Hepatocyte (in vitro differentiated cells): ENCODE measurements around the gene UTS2R. TPM values are rescaled to one million over a fixed set of nuclear protein-coding genes. Genes with fewer than 3 reads are reported as not detected.

Experiments
- DNase-seq: peaks from one replicate; pipeline ENCODE4 v3.0.0-alpha.2; 2016; ENCODE audit warnings: low spot score
- H2AFZ ChIP-seq: fragments of 200-600 bp; sonication (generic); 2 replicates; pipeline ENCODE4 v1.6.0; 2016; ENCODE audit warnings: antibody characterized with exemption, mild to moderate bottlenecking
- H3K27ac ChIP-seq: fragments of 200-600 bp; sonication (generic); 2 replicates; pipeline ENCODE4 v1.5.1; 2016; ENCODE audit warnings: mild to moderate bottlenecking
- H3K27me3 ChIP-seq: fragments of 200-600 bp; sonication (generic); 2 replicates; pipeline ENCODE4 v1.6.1; 2016
- H3K36me3 ChIP-seq: fragments of 200-600 bp; sonication (generic); replicated peaks from 2 replicates; pipeline ENCODE4 v1.5.1; 2016; ENCODE audit warnings: low read depth; ENCODE audit not compliant: insufficient read depth
- H3K4me1 ChIP-seq: fragments of 200-600 bp; sonication (generic); 2 replicates; pipeline ENCODE4 v1.5.1; 2016; ENCODE audit warnings: mild to moderate bottlenecking, moderate library complexity; ENCODE audit not compliant: insufficient read depth
- H3K4me2 ChIP-seq: fragments of 200-600 bp; sonication (generic); 2 replicates; pipeline ENCODE4 v1.6.0; 2016
- H3K4me3 ChIP-seq: fragments of 200-600 bp; sonication (generic); 2 replicates; pipeline ENCODE4 v1.5.1; 2016; ENCODE audit warnings: mild to moderate bottlenecking
- H3K79me2 ChIP-seq: fragments of 200-600 bp; sonication (generic); 2 replicates; pipeline ENCODE4 v1.6.0; 2017; ENCODE audit warnings: mild to moderate bottlenecking
- H3K9me2 ChIP-seq: fragments of 200-600 bp; sonication (generic); replicated peaks from 2 replicates; pipeline ENCODE4 v1.6.0; 2017; ENCODE audit warnings: mild to moderate bottlenecking; ENCODE audit not compliant: insufficient read depth
- H3K9me3 ChIP-seq: fragments of 200-600 bp; sonication (generic); 2 replicates; pipeline ENCODE4 v1.5.1; 2016; ENCODE audit warnings: low read depth, mild to moderate bottlenecking
- H4K20me1 ChIP-seq: fragments of 200-600 bp; sonication (generic); 2 replicates; pipeline ENCODE4 v1.6.0; 2016; ENCODE audit warnings: mild to moderate bottlenecking; ENCODE audit not compliant: insufficient read depth, poor library complexity, severe bottlenecking
- CTCF ChIP-seq: fragments of 200-600 bp; sonication (generic); IDR thresholded peaks from 2 replicates; pipeline ENCODE4 v1.5.1; 2016; ENCODE audit warnings: antibody characterized with exemption, mild to moderate bottlenecking; ENCODE audit not compliant: poor library complexity
- EZH2 ChIP-seq: fragments of 200-600 bp; sonication (generic); IDR thresholded peaks from 2 replicates; pipeline ENCODE4 v1.6.1; 2016; ENCODE audit warnings: antibody characterized with exemption, mild to moderate bottlenecking, borderline replicate concordance
- EZH2phosphoT487 ChIP-seq: fragments of 200-600 bp; sonication (generic); IDR thresholded peaks from one replicate; pipeline ENCODE4 v1.6.1; 2018; ENCODE audit warnings: antibody characterized with exemption, mild to moderate bottlenecking, low read depth, moderate library complexity; ENCODE audit not compliant: unreplicated experiment, severe bottlenecking
- WGBS: methylation state at CpG from one replicate; pipeline ENCODE4 v1.1.6; 2016; ENCODE audit warnings: low lambda C conversion rate; ENCODE audit errors: missing lambda C conversion rate; 5-methylcytosine and 5-hydroxymethylcytosine counted together
- polyA plus RNA-seq: library from polyadenylated mRNA; unstranded; fragments of >200 nt; fragmentation: Nextera tagmentation; extraction: Ambion mirVana; gene quantifications from 2 replicates; pipeline ENCODE4 v1.2.1, GENCODE V29; 2016
- total RNA-seq: library from RNA; depleted of rRNA; stranded (reverse); fragments of >200 nt; gene quantifications from 2 replicates; pipeline ENCODE4 v1.2.3, GENCODE V29; 2014

Gene UTS2R
- total and polyA plus RNA-seq, 2 experiments from 2014 or later = 0.10 TPM; not detected in 1

GRCh38 chr17:82402865-82403264 lies 31.3 kb downstream of the UTS2R start:
- WGBS = 89% methylated on average over 7 of the region's 7 CpGs
- Histone ChIP-seq H3K4me3 (no peak overlapping the region), H3K79me2 (no peaks in the 10 kb centered on the region), H3K4me1 (peaks cover 16% of the 10 kb centered on the region), H3K27ac (no peak overlapping the region), H3K4me2 (no peak overlapping the region), H4K20me1 (no peaks in the 10 kb centered on the region), H3K9me2 (no peaks in the 10 kb centered on the region), H2AFZ (no peak overlapping the region), H3K27me3 (no peaks in the 10 kb centered on the region), H3K36me3 (no peaks in the 10 kb centered on the region), H3K9me3 (no peaks in the 10 kb centered on the region)
- DNase-seq = no peak
- TF ChIP-seq CTCF = no peak
- TF ChIP-seq EZH2phosphoT487 = no peak
- TF ChIP-seq EZH2 = no peak

DNA sequence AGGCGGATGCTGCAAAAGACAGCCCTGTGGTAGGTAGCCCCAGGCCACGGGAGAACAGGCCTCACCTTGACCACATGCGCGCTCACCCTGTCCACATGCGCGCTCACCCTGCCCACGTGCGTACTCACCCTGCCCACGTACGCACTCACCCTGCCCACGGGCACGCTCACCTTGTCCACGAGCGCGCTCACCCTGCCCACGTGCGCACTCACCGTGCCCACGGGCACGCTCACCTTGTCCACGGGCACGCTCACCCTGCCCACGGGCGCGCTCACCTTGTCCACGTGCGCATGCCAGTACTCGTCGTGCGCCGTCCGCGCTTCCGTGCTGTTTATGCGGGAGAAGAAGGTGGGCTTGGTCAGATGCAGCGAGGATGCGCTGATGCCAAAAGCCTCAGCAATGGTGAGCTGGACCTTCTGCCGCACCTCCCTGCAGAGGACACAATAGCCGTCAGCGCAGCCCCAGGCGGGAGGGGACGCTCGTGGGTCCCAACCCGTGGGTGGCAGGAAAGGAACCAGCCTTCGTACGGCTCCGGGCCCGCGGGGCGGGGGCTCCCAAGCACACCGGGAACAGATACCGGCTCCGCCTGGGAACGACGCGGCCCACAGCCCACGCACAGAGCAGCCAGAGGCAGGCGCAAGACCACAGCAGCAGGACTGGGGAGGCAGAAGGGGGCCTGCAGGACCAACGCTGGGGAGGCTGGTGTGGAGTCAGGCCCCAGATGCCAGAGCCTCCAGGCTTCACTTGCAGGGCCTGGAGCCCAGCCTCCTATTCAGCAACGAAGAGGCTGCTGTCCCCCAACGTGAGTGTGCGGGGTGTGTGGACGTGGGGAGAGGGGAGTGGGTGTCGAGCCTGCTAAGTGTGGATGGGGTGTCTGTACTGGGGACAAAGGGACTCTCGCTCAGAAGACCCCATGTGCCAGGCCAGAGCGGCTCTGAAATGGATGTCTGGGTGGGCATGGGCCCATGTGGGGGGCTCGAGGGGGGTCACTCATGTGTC lies 32.4 kb downstream of the UTS2R start:
- no peak overlapping the region for H3K27ac ChIP-seq
- H3K9me2 ChIP-seq = no peaks in the 10 kb centered on the region
- WGBS = 98% methylated on average over 44 of the region's 67 CpGs
- no peak overlapping the region for H3K4me2 ChIP-seq
- TF ChIP-seq EZH2phosphoT487 (no peak), CTCF (no peak)
- no peak for DNase-seq
- H3K9me3 ChIP-seq = no peaks in the 10 kb centered on the region
- H3K4me1 ChIP-seq = peaks cover 16% of the 10 kb centered on the region
- no peaks in the 10 kb centered on the region for H3K27me3 ChIP-seq
- H3K79me2 ChIP-seq = no peaks in the 10 kb centered on the region
- no peaks in the 10 kb centered on the region for H4K20me1 ChIP-seq
- no peak overlapping the region for H2AFZ ChIP-seq
- no peak overlapping the region for H3K4me3 ChIP-seq
- H3K36me3 ChIP-seq = no peaks in the 10 kb centered on the region

- Histone ChIP-seq H4K20me1 (no peaks in the 10 kb centered on the region), H3K9me2 (no peaks in the 10 kb centered on the region), H3K79me2 (no peaks in the 10 kb centered on the region), H2AFZ (no peak overlapping the region), H3K9me3 (no peaks in the 10 kb centered on the region), H3K36me3 (no peaks in the 10 kb centered on the region), H3K27ac (no peak overlapping the region), H3K4me1 (peaks cover 9% of the 10 kb centered on the region), H3K27me3 (no peaks in the 10 kb centered on the region), H3K4me2 (no peak overlapping the region), H3K4me3 (no peak overlapping the region)
- no peak for TF ChIP-seq EZH2phosphoT487
- TF ChIP-seq EZH2 = no peak
- TF ChIP-seq CTCF = no peak
- no peak for DNase-seq
- 92% methylated on average over 12 of the region's 14 CpGs for WGBS
These were observed 33.5 kb downstream of the UTS2R start for GRCh38 chr17:82405051-82405450.
